ENCODE data around the gene GDAP1L1. TPM values are rescaled to one million over a fixed set of nuclear protein-coding genes. Genes with fewer than 3 reads are reported as not detected.

GDAP1L1 gene
- total RNA-seq, 4 donors from 2014 or later: 0.23 to 0.83 TPM; not detected in 2

DNA sequence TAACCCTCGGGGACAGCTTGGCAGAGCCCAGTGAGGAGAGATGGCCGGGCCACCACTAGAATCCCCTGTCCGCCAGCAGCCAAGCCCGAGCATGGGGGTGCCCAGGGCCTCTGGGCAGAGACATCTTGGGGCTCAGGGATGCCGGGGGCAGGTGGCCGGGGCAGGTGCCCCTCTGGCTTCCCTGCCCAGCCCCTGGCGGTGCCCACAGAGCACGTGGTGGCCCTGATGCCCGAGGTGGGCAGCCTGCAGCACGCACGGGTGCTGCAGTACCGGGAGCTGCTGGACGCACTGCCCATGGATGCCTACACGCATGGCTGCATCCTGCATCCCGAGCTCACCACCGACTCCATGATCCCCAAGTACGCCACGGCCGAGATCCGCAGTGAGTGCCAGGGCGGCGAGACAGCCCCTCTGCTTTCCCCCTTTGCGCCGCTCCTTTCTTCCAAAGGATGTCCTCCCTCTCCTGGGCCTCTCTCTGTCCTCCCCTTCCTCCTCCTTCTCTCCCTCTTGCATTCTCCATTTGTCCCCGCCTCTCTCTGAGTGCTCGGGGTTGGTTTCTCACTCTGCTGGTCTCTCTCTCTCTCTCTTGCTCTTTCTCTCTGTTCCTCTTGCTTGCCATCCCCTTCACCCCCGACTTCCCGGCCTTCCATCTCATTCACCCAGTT is 11.2 kb downstream of the GDAP1L1 start:
- TF ChIP-seq, protein P1, sequence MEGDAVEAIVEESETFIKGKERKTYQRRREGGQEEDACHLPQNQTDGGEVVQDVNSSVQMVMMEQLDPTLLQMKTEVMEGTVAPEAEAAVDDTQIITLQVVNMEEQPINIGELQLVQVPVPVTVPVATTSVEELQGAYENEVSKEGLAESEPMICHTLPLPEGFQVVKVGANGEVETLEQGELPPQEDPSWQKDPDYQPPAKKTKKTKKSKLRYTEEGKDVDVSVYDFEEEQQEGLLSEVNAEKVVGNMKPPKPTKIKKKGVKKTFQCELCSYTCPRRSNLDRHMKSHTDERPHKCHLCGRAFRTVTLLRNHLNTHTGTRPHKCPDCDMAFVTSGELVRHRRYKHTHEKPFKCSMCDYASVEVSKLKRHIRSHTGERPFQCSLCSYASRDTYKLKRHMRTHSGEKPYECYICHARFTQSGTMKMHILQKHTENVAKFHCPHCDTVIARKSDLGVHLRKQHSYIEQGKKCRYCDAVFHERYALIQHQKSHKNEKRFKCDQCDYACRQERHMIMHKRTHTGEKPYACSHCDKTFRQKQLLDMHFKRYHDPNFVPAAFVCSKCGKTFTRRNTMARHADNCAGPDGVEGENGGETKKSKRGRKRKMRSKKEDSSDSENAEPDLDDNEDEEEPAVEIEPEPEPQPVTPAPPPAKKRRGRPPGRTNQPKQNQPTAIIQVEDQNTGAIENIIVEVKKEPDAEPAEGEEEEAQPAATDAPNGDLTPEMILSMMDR (IDR thresholded peaks at IDR 0.05): no peak
- TF ChIP-seq EP300 (IDR thresholded peaks at IDR 0.05): no peak
- TF ChIP-seq POLR2A (IDR thresholded peaks at IDR 0.05; ENCODE audit: low read depth): no peak
- no peak for TF ChIP-seq POLR2AphosphoS5 (IDR thresholded peaks at IDR 0.05)
- DNase-seq (ENCODE audit: extremely low spot score): no peak
- H3K9me3 ChIP-seq: no peaks in the 10 kb centered on the region
- intact Hi-C loops (cut with DNase I): no loop called here
- WGBS: 85% methylated on average over 19 of the region's 28 CpGs
- H3K27me3 ChIP-seq: no peaks in the 10 kb centered on the region
- H3K4me3 ChIP-seq: no peak overlapping the region
- H3K36me3 ChIP-seq: no peaks in the 10 kb centered on the region
- no peaks in the 10 kb centered on the region for H3K4me1 ChIP-seq
- H3K27ac ChIP-seq (replicated peaks in 1 of 4): no peak overlapping the region

DNA sequence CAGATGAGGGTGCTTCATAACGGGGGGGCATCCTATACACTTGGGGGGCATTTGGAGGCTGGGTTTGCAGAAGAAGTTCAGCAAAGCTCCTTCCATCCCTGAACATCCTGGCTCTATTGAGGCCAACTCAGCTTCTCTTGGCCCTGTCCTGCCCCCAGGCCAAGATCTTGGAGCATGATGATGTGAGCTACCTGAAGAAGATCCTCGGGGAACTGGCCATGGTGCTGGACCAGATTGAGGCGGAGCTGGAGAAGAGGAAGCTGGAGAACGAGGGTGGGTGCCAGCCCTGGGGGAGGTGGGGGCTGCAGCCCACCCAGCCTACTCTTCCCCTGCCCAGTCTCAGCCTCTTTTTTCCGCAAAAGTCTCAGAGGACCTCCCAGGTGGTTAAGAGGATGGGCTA is 17.2 kb downstream of the GDAP1L1 start:
- Histone ChIP-seq H3K9me3 (no peaks in the 10 kb centered on the region), H3K27me3 (no peaks in the 10 kb centered on the region), H3K4me3 (no peak overlapping the region), H3K27ac (replicated peaks in 1 of 4) (no peak overlapping the region), H3K36me3 (no peaks in the 10 kb centered on the region), H3K4me1 (no peaks in the 10 kb centered on the region)
- WGBS: 60% methylated on average over 5 of the region's 5 CpGs
- TF ChIP-seq, protein P1 (IDR thresholded peaks at IDR 0.05): no peak
- TF ChIP-seq POLR2AphosphoS5 (IDR thresholded peaks at IDR 0.05): no peak
- no peak for TF ChIP-seq EP300 (IDR thresholded peaks at IDR 0.05)
- TF ChIP-seq POLR2A (IDR thresholded peaks at IDR 0.05; ENCODE audit: low read depth): no peak
- intact Hi-C loops (cut with DNase I): no loop called here
- DNase-seq (ENCODE audit: extremely low spot score): no peak

DNA sequence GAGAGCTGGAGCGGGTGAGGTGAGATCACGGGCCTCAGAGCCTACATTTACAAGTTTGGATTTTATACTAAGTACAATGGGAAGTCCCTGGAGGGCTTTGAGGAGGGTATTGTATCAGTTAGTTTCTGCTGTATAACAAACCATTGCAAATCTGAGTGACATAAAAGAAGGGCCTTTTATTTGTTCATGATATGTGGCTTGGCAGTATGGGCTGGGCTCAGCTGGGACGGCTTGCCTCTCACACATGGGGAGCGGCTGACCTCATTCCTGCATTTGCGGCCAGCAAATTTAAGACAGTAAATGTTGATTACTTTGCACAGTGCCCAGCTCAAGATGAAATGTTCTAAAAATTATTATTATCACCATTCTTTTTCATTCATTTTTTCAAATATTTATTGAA is 21.7 kb downstream of the GDAP1L1 start:
- no peak overlapping the region for H3K27ac ChIP-seq (replicated peaks in 1 of 4)
- DNase-seq (ENCODE audit: extremely low spot score): no peak

GRCh38 chr20:44271915-44272663 is 25.0 kb downstream of the GDAP1L1 start:
- Histone ChIP-seq H3K27me3 (no peaks in the 10 kb centered on the region), H3K36me3 (peaks cover 0 to 21% (median 15%) of the 10 kb centered on the region in 4 donors), H3K4me1 (no peaks in the 10 kb centered on the region), H3K9me3 (no peaks in the 10 kb centered on the region), H3K4me3 (no peak overlapping the region), H3K27ac (replicated peaks in 1 of 4) (no peak overlapping the region)
- 51% methylated on average over 14 of the region's 14 CpGs for WGBS
- intact Hi-C loops (cut with DNase I): no loop called here
- TF ChIP-seq, protein P1 (IDR thresholded peaks at IDR 0.05): no peak
- TF ChIP-seq POLR2A (IDR thresholded peaks at IDR 0.05; ENCODE audit: low read depth) (no peak), POLR2AphosphoS5 (IDR thresholded peaks at IDR 0.05) (no peak), EP300 (IDR thresholded peaks at IDR 0.05) (no peak)
- no peak for DNase-seq (ENCODE audit: extremely low spot score)

More for the DNA sequence above, 21.7 kb downstream of the GDAP1L1 start:
- Histone ChIP-seq H3K4me1 (no peaks in the 10 kb centered on the region), H3K27me3 (no peaks in the 10 kb centered on the region), H3K36me3 (peaks cover 0 to 21% (median 15%) of the 10 kb centered on the region in 4 donors), H3K4me3 (no peak overlapping the region), H3K9me3 (no peaks in the 10 kb centered on the region)
- intact Hi-C loops (cut with DNase I): no loop called here
- TF ChIP-seq EP300 (IDR thresholded peaks at IDR 0.05) (no peak), POLR2A (IDR thresholded peaks at IDR 0.05; ENCODE audit: low read depth) (no peak)
- TF ChIP-seq, protein P1 (IDR thresholded peaks at IDR 0.05): no peak
- 78% methylated on average over 5 of the region's 5 CpGs for WGBS
